ENCODE data around the gene SLC2A5.

DNA sequence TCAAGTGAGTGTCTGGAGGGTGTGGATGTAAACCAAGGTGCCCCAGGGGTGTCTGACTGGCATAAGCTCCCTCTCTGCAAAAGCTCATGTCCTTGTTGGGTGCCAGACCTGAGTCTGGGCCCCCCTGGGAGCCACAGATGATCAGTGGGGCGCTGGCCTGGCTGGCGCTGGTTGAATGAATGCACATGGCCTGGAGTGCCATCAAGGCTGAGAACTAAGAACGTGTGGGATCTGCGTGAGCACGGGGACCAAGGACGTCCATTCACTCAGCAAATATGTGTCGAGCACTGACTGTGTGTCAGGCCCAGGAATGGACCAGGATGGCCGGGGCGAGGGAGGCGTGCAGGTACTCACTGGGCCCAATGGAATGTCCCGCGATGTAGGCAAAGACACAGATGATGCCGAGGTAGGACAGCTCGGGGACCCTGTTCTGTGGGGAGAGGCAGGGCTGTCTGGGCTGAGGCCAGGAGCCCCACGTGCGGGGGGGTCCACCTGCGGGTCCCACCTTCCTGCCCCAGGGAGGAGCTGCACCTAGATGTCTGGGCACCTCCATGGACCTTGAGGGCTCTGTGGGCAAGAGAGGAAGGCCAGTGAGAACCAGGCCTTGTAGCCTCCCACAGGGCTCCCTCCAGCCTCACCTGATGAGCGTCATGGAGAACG, 62.3 kb downstream of the SLC2A5 start:
- TF ChIP-seq TEAD4 (IDR thresholded peaks at IDR 0.05) (no peak), EP300 (IDR thresholded peaks at IDR 0.05; ENCODE audit: borderline replicate concordance) (no peak), RAD21 (IDR thresholded peaks at IDR 0.05; ENCODE audit: low read depth) (no peak), NFIC (IDR thresholded peaks at IDR 0.05) (no peak), TAF1 (IDR thresholded peaks at IDR 0.05; ENCODE audit: low read depth) (no peak), YY1 (IDR thresholded peaks at IDR 0.05; ENCODE audit: low read depth) (no peak), ZBTB7A (IDR thresholded peaks at IDR 0.05; ENCODE audit: low read depth) (no peak), EGR1 (IDR thresholded peaks at IDR 0.05) (no peak), TCF12 (IDR thresholded peaks at IDR 0.05; ENCODE audit: low read depth) (no peak)
- TF ChIP-seq, protein P1, sequence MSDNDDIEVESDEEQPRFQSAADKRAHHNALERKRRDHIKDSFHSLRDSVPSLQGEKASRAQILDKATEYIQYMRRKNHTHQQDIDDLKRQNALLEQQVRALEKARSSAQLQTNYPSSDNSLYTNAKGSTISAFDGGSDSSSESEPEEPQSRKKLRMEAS (IDR thresholded peaks at IDR 0.05), result no peak
- TF ChIP-seq, protein P2, sequence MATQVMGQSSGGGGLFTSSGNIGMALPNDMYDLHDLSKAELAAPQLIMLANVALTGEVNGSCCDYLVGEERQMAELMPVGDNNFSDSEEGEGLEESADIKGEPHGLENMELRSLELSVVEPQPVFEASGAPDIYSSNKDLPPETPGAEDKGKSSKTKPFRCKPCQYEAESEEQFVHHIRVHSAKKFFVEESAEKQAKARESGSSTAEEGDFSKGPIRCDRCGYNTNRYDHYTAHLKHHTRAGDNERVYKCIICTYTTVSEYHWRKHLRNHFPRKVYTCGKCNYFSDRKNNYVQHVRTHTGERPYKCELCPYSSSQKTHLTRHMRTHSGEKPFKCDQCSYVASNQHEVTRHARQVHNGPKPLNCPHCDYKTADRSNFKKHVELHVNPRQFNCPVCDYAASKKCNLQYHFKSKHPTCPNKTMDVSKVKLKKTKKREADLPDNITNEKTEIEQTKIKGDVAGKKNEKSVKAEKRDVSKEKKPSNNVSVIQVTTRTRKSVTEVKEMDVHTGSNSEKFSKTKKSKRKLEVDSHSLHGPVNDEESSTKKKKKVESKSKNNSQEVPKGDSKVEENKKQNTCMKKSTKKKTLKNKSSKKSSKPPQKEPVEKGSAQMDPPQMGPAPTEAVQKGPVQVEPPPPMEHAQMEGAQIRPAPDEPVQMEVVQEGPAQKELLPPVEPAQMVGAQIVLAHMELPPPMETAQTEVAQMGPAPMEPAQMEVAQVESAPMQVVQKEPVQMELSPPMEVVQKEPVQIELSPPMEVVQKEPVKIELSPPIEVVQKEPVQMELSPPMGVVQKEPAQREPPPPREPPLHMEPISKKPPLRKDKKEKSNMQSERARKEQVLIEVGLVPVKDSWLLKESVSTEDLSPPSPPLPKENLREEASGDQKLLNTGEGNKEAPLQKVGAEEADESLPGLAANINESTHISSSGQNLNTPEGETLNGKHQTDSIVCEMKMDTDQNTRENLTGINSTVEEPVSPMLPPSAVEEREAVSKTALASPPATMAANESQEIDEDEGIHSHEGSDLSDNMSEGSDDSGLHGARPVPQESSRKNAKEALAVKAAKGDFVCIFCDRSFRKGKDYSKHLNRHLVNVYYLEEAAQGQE (IDR thresholded peaks at IDR 0.05; ENCODE audit: low read depth), result no peak
- TF ChIP-seq, protein P3, sequence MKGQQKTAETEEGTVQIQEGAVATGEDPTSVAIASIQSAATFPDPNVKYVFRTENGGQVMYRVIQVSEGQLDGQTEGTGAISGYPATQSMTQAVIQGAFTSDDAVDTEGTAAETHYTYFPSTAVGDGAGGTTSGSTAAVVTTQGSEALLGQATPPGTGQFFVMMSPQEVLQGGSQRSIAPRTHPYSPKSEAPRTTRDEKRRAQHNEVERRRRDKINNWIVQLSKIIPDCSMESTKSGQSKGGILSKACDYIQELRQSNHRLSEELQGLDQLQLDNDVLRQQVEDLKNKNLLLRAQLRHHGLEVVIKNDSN (IDR thresholded peaks at IDR 0.05), result no peak

All from Ishikawa (cell line).